ENCODE data around the gene TOMM40. TPM values are rescaled to one million over a fixed set of nuclear protein-coding genes. Genes with fewer than 3 reads are reported as not detected.

TOMM40 gene
- total RNA-seq, 2 experiments from 2014 or later, result 25.4 to 26.8 TPM

DNA sequence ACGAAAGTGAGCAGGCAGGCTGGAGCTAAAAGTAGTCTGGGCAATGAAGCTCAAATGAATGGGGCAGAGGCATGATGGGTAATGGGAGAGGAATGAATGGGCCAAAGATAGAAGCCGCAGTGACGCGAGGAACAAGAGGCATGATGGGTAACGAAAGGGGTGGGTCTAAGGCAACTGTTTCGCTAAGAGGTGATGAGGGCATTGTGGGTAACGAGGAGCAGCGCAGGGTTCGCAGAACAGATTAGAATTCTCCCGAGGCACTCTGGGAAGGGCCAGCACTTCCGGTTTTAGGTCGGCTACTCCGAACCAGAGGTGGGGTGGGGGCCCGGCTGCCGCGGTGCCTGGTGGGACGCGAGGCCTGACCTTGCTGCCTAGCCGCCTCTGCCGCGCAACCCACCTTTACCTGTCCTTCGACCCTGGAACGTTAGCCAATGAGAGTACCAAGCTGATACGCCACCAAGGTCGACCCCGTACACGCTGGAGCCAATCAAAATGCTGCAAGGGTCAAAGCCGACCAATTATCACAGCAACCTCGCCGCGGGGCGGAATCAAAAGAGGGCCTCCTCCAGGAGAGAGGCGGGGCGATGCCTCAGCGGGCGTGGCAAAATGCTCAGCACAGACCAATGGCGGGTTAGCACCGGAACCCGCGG, 563 bp upstream of the TOMM40 start:
- intact Hi-C loops (cut with DNase I, micrococcal nuclease), result loop anchor here (1.0 to 2.0 kb wide), 4 partner anchors 64 to 288 kb away; partner anchors contain the start of genes BLOC1S3 (in 2 of the 2), CLPTM1 (in 2 of the 2), TRAPPC6A (in 2 of the 2) and RELB (in 1 of the 2)
- peak; percentile 78 for ATAC-seq (ENCODE audit: poor library complexity)
- POLR2A ChIA-PET, result interaction anchor here (0.5 to 2.5 kb wide), 12 partner anchors 15 to 1427 kb away, joined by 3 to 24 read pairs (median 5); partner anchors contain the start of genes APOE, BLOC1S3, CLASRP and CLPTM1

DNA sequence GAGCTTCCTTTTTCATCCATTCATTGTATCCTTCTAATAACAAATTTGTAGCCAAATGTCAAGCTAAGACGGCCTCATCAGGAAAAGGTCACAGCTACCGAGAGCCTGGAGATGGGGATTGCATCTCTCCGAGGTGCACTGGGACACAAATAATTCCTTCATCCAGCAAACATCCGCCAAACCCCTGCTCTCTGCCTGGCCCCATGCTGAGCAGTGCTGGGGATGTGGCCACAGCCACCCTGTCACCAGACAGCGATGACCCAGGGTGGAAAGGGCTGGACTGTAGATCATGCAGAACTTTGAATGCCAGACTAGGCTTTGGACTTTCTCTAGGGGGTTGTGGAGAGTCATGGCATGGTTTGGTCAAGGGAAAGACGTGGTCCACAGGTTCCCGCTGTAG, 1.9 kb downstream of the TOMM40 start:
- ChIA-PET POLR2A (no interaction called here), CTCF (no interaction called here)
- no peaks in the 10 kb centered on the region for H3K27me3 ChIP-seq (ENCODE audit: control insufficient read depth in 1 of 2, insufficient read depth in 2 of 2, low read length in 2 of 2)
- H3K4me3 ChIP-seq (ENCODE audit: low read length), result no peak overlapping the region
- Mint-ChIP-seq H3K36me3 (ENCODE audit: low read depth) (peaks cover 55% of the 10 kb centered on the region), H3K27ac (peak overlapping the region; percentile 29), H3K4me1 (ENCODE audit: low read depth) (peaks cover 25% of the 10 kb centered on the region), H3K27me3 (no peaks in the 10 kb centered on the region), H3K9me3 (no peaks in the 10 kb centered on the region), H3K4me3 (peak overlapping the region; percentile 78)
- ATAC-seq (ENCODE audit: poor library complexity) (no peak), DNase-seq (no peak)
- H3K36me3 ChIP-seq (ENCODE audit: insufficient read depth, low read length), result peaks cover 47% of the 10 kb centered on the region
- H3K9me3 ChIP-seq (ENCODE audit: control insufficient read depth in 1 of 2, insufficient read depth in 1 of 2, low read length in 2 of 2), result no peaks in the 10 kb centered on the region
- TF ChIP-seq, protein P1, sequence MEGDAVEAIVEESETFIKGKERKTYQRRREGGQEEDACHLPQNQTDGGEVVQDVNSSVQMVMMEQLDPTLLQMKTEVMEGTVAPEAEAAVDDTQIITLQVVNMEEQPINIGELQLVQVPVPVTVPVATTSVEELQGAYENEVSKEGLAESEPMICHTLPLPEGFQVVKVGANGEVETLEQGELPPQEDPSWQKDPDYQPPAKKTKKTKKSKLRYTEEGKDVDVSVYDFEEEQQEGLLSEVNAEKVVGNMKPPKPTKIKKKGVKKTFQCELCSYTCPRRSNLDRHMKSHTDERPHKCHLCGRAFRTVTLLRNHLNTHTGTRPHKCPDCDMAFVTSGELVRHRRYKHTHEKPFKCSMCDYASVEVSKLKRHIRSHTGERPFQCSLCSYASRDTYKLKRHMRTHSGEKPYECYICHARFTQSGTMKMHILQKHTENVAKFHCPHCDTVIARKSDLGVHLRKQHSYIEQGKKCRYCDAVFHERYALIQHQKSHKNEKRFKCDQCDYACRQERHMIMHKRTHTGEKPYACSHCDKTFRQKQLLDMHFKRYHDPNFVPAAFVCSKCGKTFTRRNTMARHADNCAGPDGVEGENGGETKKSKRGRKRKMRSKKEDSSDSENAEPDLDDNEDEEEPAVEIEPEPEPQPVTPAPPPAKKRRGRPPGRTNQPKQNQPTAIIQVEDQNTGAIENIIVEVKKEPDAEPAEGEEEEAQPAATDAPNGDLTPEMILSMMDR (IDR thresholded peaks at IDR 0.05), result no peak
- peaks cover 24% of the 10 kb centered on the region for H3K4me1 ChIP-seq (ENCODE audit: insufficient read depth, low read length)
- intact Hi-C loops (cut with DNase I, micrococcal nuclease), result no loop called here
- H3K27ac ChIP-seq (ENCODE audit: low read depth in 1 of 2, low read length in 2 of 2), result no peak overlapping the region

More for the DNA sequence above, 563 bp upstream of the TOMM40 start:
- Histone ChIP-seq H3K36me3 (ENCODE audit: insufficient read depth, low read length) (peaks cover 28% of the 10 kb centered on the region), H3K9me3 (ENCODE audit: control insufficient read depth in 1 of 2, insufficient read depth in 1 of 2, low read length in 2 of 2) (no peaks in the 10 kb centered on the region), H3K27me3 (ENCODE audit: control insufficient read depth in 1 of 2, insufficient read depth in 2 of 2, low read length in 2 of 2) (no peaks in the 10 kb centered on the region), H3K4me1 (ENCODE audit: insufficient read depth, low read length) (peaks cover 24% of the 10 kb centered on the region), H3K27ac (ENCODE audit: low read depth in 1 of 2, low read length in 2 of 2) (peak overlapping the region; percentile 94 to 95), H3K4me3 (ENCODE audit: low read length) (peak overlapping the region; percentile 63)
- H3K9me3 Mint-ChIP-seq, result no peaks in the 10 kb centered on the region
- DNase-seq, result peak in 9 of 14 experiments; percentile 100
- CTCF ChIA-PET, result interaction anchor here (1.1 to 1.4 kb wide), 3 partner anchors 44 to 119 kb away, joined by 3 read pairs; partner anchors contain the start of gene NECTIN2
- H3K4me3 Mint-ChIP-seq, result peak overlapping the region; percentile 82
- peaks cover 35% of the 10 kb centered on the region for H3K36me3 Mint-ChIP-seq (ENCODE audit: low read depth)
- peak overlapping the region; percentile 83 for H3K27ac Mint-ChIP-seq
- no peaks in the 10 kb centered on the region for H3K27me3 Mint-ChIP-seq
- H3K4me1 Mint-ChIP-seq (ENCODE audit: low read depth), result peaks cover 25% of the 10 kb centered on the region
- TF ChIP-seq, protein P1 (IDR thresholded peaks at IDR 0.05), result no peak

DNA sequence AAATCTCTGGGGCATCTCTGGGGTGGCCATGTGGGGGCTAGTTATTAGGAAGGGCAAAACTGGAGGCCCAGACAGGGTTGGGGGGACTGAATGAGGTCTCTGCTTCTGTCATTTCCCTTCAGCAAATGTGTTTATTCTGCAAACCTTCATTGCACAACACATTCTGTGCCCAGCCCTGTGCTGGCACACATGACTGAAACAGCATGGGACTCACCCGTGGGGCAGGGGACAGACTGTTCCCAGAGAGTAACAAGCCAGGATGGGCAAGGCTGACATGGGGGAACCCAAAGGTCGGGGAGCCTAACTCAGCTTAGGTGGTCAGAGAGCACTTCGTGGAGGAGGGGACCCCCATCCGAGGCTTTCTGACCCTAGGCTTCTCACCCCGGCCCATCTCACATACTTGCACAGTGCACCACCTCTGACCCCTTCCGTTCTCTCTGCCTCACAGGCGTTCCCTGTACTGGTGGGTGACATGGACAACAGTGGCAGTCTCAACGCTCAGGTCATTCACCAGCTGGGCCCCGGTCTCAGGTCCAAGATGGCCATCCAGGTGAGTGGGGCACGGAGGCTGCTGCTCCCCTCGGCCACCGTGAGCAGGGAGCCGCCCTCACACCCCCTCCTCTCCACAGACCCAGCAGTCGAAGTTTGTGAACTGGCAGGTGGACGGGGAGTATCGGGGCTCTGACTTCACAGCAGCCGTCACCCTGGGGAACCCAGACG, 2.4 kb downstream of the TOMM40 start:
- H3K36me3 Mint-ChIP-seq (ENCODE audit: low read depth), result peaks cover 59% of the 10 kb centered on the region
- DNase-seq, result no peak
- CTCF ChIA-PET, result no interaction called here
- intact Hi-C loops (cut with DNase I, micrococcal nuclease), result no loop called here
- H3K9me3 Mint-ChIP-seq, result no peaks in the 10 kb centered on the region
- Histone ChIP-seq H3K36me3 (ENCODE audit: insufficient read depth, low read length) (peaks cover 50% of the 10 kb centered on the region), H3K9me3 (ENCODE audit: control insufficient read depth in 1 of 2, insufficient read depth in 1 of 2, low read length in 2 of 2) (no peaks in the 10 kb centered on the region), H3K27ac (ENCODE audit: low read depth in 1 of 2, low read length in 2 of 2) (no peak overlapping the region), H3K4me1 (ENCODE audit: insufficient read depth, low read length) (peaks cover 24% of the 10 kb centered on the region), H3K27me3 (ENCODE audit: control insufficient read depth in 1 of 2, insufficient read depth in 2 of 2, low read length in 2 of 2) (no peaks in the 10 kb centered on the region), H3K4me3 (ENCODE audit: low read length) (no peak overlapping the region)
- ATAC-seq (ENCODE audit: poor library complexity), result no peak
- POLR2A ChIA-PET, result no interaction called here
- no peak overlapping the region for H3K27ac Mint-ChIP-seq
- peaks cover 25% of the 10 kb centered on the region for H3K4me1 Mint-ChIP-seq (ENCODE audit: low read depth)
- no peaks in the 10 kb centered on the region for H3K27me3 Mint-ChIP-seq
- H3K4me3 Mint-ChIP-seq, result peak overlapping the region; percentile 78
- TF ChIP-seq, protein P1 (IDR thresholded peaks at IDR 0.05), result no peak
